DMS 273 treated with DMSO at 0.1 percent for 48 hours (cell line): ENCODE data around the gene PAX5.

Experiments
- DNase-seq: peaks from one replicate; lab custom pipeline; 2025; lab: John Stamatoyannopoulos, UW

Gene PAX5

GRCh38 chr9:36858805-36859375, 175.2 kb downstream of the PAX5 start:
- DNase-seq, result no peak

GRCh38 chr9:36855448-36856315, 178.4 kb downstream of the PAX5 start:
- DNase-seq, result no peak

DNA sequence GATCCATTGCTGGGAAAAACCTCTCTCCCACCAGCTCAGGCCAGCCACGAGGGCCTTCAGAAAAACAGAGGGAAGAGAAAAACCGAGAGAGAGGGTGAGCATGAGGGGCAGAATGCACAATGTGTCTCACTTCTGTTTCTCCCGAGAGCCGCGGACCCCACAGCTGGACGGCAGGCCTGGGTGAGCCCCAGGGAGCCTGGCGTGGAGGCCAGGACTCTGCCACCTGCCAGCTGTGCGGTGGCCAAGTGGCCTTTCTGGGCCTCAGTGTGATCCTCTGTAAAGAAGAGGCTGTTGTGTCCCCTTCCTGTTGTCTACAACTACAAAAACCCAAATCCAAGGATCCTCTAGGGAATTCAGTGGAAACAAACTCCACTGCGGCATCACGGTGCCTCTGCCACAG, 179.3 kb downstream of the PAX5 start:
- no peak for DNase-seq

- DNase-seq, result no peak
Observed at GRCh38 chr9:36854034-36854433, 180.0 kb downstream of the PAX5 start.

GRCh38 chr9:36853233-36853632, 180.8 kb downstream of the PAX5 start:
- DNase-seq, result no peak

DNA sequence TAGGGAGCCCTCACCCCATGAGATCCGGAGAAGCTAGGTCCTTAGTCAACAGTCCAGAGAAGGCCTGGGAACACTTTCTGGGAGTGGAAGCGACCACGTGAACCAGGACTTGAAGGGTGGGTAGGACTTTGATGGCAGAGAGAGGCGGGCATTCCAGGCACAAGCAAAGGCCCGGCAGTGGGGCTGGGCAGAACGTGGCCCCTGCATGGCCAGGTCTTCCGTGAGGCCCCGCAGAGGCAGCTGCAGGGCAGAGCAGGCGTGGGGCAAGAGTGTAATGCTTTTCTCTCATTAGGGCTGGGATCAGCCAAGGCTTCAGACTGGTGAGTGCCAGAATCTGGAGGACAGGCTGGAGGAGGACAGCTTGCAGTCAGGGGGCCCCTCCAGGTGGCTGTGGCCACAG, 184.1 kb downstream of the PAX5 start:
- no peak for DNase-seq

- DNase-seq, result no peak
Observed at GRCh38 chr9:36848946-36849345, 185.1 kb downstream of the PAX5 start.

GRCh38 chr9:36847781-36848673, 186.0 kb downstream of the PAX5 start:
- no peak for DNase-seq

- DNase-seq, result no peak
Observed at GRCh38 chr9:36846621-36847020, 187.4 kb downstream of the PAX5 start.

- no peak for DNase-seq
Observed at GRCh38 chr9:36845844-36846243, 188.2 kb downstream of the PAX5 start.

DNA sequence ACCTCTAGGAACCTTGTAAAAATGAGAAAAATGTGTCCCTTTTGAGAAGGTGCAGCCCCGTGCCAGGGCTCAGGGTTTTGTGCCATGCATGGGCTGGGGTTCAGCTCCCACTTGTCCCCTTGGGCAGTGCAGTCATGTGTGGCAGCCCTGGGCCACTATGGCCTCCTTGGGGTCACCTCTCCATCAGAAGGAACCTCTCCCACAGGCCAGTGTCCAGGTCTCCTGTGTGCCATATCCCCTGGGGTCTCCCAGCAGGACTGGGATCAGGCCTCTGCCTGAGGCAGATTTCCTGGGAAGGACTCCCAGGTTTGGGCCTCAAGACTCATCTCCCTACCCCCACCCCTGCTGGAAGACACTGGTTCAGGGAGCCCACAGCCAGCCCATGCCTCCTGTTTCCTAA, 189.1 kb downstream of the PAX5 start:
- no peak for DNase-seq

GRCh38 chr9:36843964-36844363, 190.1 kb downstream of the PAX5 start:
- no peak for DNase-seq

DNA sequence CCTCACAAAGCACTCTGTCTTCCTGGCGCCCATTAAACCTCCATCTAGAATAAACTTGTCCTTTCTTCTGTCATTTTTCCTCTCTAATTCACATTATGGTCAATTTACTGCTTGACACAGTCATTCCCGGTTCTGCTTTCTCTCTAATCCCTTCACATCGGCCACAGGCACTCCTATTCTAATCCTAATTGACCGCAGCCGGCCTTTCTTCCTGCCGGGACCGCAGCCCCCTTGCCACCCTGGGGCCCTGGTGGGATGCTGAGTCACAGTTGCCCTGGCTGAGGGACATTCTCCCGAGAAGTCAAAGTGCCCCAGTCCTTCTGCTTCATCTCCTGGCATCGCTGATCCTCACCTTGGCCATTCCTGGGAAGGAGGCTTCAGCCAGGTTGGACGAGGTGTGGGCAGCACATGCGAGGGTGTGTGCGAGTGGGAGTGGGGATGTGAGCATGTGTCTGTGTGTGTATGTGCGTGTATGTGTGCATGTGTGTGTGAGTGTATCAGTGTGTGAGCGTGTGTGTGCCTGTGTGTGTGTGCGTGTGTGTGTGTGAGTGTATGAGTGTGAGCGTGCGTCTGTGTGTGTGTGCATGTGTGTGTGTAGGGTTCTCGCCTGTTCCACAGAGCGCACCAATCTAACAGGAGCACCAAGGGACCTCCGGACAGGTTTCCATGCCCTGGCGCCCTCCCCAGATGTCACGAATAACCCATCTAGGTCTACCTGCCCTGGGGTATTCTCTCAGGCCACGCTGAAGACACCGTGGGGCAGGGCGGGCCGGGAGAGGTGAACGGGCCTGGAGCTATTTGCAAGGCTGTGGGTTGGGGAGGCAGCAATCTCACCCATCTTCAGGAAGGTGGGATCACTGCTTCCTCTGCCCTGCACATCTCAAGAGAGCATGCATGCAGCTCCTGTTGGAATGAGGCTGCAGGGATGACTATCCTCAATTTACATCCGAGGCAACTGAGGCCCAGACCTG, 191.2 kb downstream of the PAX5 start:
- DNase-seq, result no peak

DNA sequence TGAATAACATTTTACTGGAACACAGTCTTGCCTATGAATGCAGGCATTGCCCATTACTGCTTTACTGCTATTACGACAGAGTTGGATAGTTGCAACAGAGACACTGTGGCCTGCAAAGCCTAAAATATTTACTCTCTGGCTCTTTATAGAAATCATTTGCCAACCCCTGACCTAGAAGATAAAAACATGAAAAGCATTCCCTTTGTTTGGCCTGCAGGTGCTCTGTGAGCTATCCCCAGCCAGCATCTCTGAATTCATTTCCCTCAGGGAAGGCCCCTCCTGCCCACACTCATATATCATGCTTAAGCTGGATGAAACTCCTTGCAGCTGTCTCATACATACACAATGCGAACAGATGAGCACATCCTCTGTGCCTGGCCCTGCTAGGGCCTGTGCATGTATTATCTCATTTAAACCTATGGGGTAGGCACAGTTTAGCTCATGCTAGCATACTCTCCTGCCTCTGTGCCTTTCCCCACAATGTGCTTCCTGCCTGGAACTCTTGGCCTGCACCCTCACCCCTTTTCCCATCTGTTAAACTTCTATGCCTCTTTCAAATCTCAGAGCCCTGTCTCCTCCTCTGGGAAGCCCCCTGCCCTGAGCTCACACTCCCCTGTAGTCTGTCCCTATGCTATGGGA, 193.1 kb downstream of the PAX5 start:
- DNase-seq, result no peak

- DNase-seq, result no peak
Observed at GRCh38 chr9:36839131-36839885, 194.8 kb downstream of the PAX5 start.

DNA sequence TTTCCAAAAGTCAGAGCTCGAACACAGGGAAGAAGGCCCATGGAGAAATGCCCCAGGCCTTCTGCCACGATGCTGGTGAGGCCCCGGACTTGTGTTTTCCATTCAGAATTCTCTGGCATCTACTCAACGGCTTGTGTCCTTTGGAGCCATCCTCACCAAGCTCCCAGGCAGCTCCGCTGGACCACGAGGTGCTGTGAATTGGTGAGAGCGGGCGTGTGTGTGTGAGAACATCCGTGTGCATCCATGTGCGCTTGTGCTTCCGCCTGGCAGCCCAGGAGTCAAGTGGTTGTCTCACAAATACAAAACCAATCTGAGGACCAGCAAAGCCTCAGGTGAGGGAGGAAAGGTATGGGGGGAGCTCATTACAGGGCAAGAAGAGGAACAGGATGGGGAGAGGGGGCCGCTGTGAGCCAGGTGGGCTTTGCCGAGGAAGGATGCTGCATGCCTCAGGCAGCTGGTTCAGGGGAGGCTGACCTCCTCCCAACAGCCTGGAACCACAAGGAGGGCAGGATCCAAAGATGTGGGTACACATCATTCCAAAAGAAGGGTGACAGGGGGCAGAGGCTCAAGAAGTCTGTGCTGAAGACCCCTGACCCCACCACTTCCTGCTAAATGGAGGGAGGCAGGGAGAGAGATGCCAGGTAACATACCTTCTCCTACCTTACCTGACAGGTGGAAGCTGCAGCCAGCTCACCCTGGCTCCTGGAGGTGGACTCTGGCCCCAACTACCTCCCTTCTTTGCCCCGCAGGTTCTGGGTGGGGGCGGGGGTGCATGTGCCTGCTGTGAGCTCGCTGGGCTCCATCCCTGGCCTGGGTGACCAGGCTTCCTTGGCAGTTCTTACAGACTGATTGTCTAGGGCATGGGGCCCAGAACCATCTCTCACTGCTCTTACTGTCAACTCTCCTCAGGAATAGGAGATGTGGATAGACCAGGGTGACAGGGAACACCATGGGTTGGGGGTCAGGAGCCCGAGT, 196.3 kb downstream of the PAX5 start:
- no peak for DNase-seq

- DNase-seq, result no peak
Observed at GRCh38 chr9:36836486-36836885, 197.6 kb downstream of the PAX5 start.

GRCh38 chr9:36835271-36835996, 198.6 kb downstream of the PAX5 start:
- DNase-seq, result no peak
